ENCODE data around the gene RFC4.
A peak's percentile ranks its signal among the peaks of the same experiment; 100 is the strongest.

Gene RFC4

DNA sequence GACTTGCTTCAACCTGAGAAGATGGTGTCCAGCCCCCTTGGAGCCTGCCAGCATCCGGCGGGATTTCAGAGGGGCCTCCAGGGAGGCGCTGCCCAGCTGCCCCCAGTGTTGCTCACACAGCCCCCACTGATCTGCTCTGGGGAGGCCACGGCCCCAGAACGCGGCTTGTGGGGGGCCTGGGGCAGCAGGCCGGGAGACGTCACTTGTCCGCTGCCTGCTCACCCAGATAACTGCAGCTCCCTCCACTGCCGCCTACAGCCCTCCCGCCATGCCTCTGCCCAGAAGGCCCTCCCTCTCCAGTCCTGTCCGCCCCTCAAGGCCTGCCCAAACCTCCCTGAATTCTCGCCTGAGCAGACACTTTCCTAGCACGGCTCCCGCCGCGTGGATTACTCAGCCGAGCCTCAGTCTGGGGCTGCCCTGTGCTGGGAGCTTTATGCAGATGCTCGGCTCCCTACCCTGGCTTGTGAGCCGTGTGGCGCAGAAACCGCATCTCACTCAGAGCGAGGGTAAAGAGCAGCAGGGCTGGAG, 19.1 kb upstream of the RFC4 start (continued):
- no peak for TF ChIP-seq TCF7L2 (IDR thresholded peaks at IDR 0.05; ENCODE audit: borderline replicate concordance, low read depth, low read length)
- no peak for TF ChIP-seq ZNF423 (tag by site-specific recombination; IDR thresholded peaks at IDR 0.05)
- TF ChIP-seq, protein P1, sequence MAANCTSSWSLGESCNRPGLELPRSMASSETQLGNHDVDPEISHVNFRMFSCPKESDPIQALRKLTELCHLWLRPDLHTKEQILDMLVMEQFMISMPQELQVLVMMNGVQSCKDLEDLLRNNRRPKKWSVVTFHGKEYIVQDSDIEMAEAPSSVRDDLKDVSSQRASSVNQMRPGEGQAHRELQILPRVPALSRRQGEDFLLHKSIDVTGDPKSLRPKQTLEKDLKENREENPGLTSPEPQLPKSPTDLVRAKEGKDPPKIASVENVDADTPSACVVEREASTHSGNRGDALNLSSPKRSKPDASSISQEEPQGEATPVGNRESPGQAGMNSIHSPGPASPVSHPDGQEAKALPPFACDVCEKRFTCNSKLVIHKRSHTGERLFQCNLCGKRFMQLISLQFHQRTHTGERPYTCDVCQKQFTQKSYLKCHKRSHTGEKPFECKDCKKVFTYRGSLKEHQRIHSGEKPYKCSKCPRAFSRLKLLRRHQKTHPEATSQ (tag by site-specific recombination; IDR thresholded peaks at IDR 0.05): no peak
- no peak for TF ChIP-seq ZNF302 (tag by site-specific recombination; IDR thresholded peaks at IDR 0.05; ENCODE audit: low read depth)
- TF ChIP-seq ZNF16 (tag by site-specific recombination; IDR thresholded peaks at IDR 0.05; ENCODE audit: low read depth): no peak
- TF ChIP-seq KLF1 (tag by site-specific recombination; IDR thresholded peaks at IDR 0.05): no peak
- TF ChIP-seq, protein P2, sequence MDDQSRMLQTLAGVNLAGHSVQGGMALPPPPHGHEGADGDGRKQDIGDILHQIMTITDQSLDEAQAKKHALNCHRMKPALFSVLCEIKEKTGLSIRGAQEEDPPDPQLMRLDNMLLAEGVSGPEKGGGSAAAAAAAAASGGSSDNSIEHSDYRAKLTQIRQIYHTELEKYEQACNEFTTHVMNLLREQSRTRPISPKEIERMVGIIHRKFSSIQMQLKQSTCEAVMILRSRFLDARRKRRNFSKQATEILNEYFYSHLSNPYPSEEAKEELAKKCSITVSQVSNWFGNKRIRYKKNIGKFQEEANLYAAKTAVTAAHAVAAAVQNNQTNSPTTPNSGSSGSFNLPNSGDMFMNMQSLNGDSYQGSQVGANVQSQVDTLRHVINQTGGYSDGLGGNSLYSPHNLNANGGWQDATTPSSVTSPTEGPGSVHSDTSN (CRISPR knock-in tag; IDR thresholded peaks at IDR 0.05): no peak
- no peak for TF ChIP-seq GLI4 (tag by site-specific recombination; IDR thresholded peaks at IDR 0.05)
- TF ChIP-seq, protein P3, sequence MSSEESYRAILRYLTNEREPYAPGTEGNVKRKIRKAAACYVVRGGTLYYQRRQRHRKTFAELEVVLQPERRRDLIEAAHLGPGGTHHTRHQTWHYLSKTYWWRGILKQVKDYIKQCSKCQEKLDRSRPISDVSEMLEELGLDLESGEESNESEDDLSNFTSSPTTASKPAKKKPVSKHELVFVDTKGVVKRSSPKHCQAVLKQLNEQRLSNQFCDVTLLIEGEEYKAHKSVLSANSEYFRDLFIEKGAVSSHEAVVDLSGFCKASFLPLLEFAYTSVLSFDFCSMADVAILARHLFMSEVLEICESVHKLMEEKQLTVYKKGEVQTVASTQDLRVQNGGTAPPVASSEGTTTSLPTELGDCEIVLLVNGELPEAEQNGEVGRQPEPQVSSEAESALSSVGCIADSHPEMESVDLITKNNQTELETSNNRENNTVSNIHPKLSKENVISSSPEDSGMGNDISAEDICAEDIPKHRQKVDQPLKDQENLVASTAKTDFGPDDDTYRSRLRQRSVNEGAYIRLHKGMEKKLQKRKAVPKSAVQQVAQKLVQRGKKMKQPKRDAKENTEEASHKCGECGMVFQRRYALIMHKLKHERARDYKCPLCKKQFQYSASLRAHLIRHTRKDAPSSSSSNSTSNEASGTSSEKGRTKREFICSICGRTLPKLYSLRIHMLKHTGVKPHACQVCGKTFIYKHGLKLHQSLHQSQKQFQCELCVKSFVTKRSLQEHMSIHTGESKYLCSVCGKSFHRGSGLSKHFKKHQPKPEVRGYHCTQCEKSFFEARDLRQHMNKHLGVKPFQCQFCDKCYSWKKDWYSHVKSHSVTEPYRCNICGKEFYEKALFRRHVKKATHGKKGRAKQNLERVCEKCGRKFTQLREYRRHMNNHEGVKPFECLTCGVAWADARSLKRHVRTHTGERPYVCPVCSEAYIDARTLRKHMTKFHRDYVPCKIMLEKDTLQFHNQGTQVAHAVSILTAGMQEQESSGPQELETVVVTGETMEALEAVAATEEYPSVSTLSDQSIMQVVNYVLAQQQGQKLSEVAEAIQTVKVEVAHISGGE (tag by site-specific recombination; conservative IDR thresholded peaks at IDR 0.05; ENCODE audit: low read depth): no peak
- TF ChIP-seq, protein P4, sequence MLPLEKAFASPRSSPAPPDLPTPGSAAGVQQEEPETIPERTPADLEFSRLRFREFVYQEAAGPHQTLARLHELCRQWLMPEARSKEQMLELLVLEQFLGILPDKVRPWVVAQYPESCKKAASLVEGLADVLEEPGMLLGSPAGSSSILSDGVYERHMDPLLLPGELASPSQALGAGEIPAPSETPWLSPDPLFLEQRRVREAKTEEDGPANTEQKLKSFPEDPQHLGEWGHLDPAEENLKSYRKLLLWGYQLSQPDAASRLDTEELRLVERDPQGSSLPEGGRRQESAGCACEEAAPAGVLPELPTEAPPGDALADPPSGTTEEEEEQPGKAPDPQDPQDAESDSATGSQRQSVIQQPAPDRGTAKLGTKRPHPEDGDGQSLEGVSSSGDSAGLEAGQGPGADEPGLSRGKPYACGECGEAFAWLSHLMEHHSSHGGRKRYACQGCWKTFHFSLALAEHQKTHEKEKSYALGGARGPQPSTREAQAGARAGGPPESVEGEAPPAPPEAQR (tag by site-specific recombination; IDR thresholded peaks at IDR 0.05): no peak
- no peak for TF ChIP-seq ZNF514 (tag by site-specific recombination; IDR thresholded peaks at IDR 0.05)
- TF ChIP-seq, protein P5, sequence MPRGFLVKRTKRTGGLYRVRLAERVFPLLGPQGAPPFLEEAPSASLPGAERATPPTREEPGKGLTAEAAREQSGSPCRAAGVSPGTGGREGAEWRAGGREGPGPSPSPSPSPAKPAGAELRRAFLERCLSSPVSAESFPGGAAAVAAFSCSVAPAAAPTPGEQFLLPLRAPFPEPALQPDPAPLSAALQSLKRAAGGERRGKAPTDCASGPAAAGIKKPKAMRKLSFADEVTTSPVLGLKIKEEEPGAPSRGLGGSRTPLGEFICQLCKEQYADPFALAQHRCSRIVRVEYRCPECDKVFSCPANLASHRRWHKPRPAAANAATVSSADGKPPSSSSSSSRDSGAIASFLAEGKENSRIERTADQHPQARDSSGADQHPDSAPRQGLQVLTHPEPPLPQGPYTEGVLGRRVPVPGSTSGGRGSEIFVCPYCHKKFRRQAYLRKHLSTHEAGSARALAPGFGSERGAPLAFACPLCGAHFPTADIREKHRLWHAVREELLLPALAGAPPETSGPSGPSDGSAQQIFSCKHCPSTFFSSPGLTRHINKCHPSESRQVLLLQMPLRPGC (tag by site-specific recombination; IDR thresholded peaks at IDR 0.05): no peak
- no peak for TF ChIP-seq FEZF1 (tag by site-specific recombination; IDR thresholded peaks at IDR 0.05)
- TF ChIP-seq YY2 (tag by site-specific recombination; IDR thresholded peaks at IDR 0.05): no peak
- no peak for TF ChIP-seq HOXA7 (CRISPR knock-in tag; IDR thresholded peaks at IDR 0.05; ENCODE audit: borderline replicate concordance)
- TF ChIP-seq, protein P6, sequence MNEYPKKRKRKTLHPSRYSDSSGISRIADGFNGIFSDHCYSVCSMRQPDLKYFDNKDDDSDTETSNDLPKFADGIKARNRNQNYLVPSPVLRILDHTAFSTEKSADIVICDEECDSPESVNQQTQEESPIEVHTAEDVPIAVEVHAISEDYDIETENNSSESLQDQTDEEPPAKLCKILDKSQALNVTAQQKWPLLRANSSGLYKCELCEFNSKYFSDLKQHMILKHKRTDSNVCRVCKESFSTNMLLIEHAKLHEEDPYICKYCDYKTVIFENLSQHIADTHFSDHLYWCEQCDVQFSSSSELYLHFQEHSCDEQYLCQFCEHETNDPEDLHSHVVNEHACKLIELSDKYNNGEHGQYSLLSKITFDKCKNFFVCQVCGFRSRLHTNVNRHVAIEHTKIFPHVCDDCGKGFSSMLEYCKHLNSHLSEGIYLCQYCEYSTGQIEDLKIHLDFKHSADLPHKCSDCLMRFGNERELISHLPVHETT (tag by site-specific recombination; IDR thresholded peaks at IDR 0.05): no peak
- TF ChIP-seq, protein P7, sequence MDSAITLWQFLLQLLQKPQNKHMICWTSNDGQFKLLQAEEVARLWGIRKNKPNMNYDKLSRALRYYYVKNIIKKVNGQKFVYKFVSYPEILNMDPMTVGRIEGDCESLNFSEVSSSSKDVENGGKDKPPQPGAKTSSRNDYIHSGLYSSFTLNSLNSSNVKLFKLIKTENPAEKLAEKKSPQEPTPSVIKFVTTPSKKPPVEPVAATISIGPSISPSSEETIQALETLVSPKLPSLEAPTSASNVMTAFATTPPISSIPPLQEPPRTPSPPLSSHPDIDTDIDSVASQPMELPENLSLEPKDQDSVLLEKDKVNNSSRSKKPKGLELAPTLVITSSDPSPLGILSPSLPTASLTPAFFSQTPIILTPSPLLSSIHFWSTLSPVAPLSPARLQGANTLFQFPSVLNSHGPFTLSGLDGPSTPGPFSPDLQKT (IDR thresholded peaks at IDR 0.05; ENCODE audit: borderline replicate concordance, low read depth, low read length): no peak
- no peak for TF ChIP-seq ZNF670 (tag by site-specific recombination; IDR thresholded peaks at IDR 0.05; ENCODE audit: low read depth)
- TF ChIP-seq GLIS1 (tag by site-specific recombination; IDR thresholded peaks at IDR 0.05): peak; percentile 96
- TF ChIP-seq MYNN (tag by site-specific recombination; IDR thresholded peaks at IDR 0.05; ENCODE audit: borderline replicate concordance): no peak
- TF ChIP-seq TRIM28 (IDR thresholded peaks at IDR 0.05; ENCODE audit: borderline replicate concordance, low read length): no peak
- TF ChIP-seq ZNF626 (tag by site-specific recombination; IDR thresholded peaks at IDR 0.05): no peak
- TF ChIP-seq, protein P8, sequence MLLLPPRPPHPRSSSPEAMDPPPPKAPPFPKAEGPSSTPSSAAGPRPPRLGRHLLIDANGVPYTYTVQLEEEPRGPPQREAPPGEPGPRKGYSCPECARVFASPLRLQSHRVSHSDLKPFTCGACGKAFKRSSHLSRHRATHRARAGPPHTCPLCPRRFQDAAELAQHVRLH (tag by site-specific recombination; IDR thresholded peaks at IDR 0.05): no peak
- no peak for TF ChIP-seq ZNF571 (tag by site-specific recombination; IDR thresholded peaks at IDR 0.05)
- no peak for TF ChIP-seq ZNF621 (tag by site-specific recombination; IDR thresholded peaks at IDR 0.05)
- no peak for TF ChIP-seq ZNF292 (tag by site-specific recombination; IDR thresholded peaks at IDR 0.05; ENCODE audit: borderline replicate concordance, low read depth)
- TF ChIP-seq OSR2 (tag by site-specific recombination; IDR thresholded peaks at IDR 0.05): no peak

Measured in HEK293 (cell line).